GM10847 (cell line): ENCODE data around the gene KPNA3.

Experiments used
- POLR2A ChIP-seq: IDR thresholded peaks from 2 replicates; pipeline ENCODE4 v1.6.1; 2011; ENCODE audit not compliant: insufficient read length; ENCODE audit errors: extremely low read depth

The KPNA3 gene

GRCh38 chr13:49792550-49793324, at the start of gene KPNA3:
KPNA3 (minus strand) TSS chr13:49792682; CDS start chr13:49792506, 176 bp downstream.
- TF ChIP-seq POLR2A = peak; percentile 40

GRCh38 chr13:49841964-49842363, 49.5 kb upstream of the KPNA3 start:
- TF ChIP-seq POLR2A = no peak

- TF ChIP-seq POLR2A = no peak
Observed at GRCh38 chr13:49840675-49841074, 48.2 kb upstream of the KPNA3 start.

GRCh38 chr13:49840266-49840665, 47.8 kb upstream of the KPNA3 start:
- TF ChIP-seq POLR2A = no peak

- no peak for TF ChIP-seq POLR2A
Observed at GRCh38 chr13:49838989-49839388, 46.5 kb upstream of the KPNA3 start.

GRCh38 chr13:49836516-49836915, 44.0 kb upstream of the KPNA3 start:
- no peak for TF ChIP-seq POLR2A

GRCh38 chr13:49833402-49833801, 40.9 kb upstream of the KPNA3 start:
- TF ChIP-seq POLR2A = no peak

- no peak for TF ChIP-seq POLR2A
Observed at GRCh38 chr13:49831455-49831854, 39.0 kb upstream of the KPNA3 start.

GRCh38 chr13:49830721-49831120, 38.2 kb upstream of the KPNA3 start:
- no peak for TF ChIP-seq POLR2A

- no peak for TF ChIP-seq POLR2A
Observed at GRCh38 chr13:49829715-49830114, 37.2 kb upstream of the KPNA3 start.

- no peak for TF ChIP-seq POLR2A
Observed at GRCh38 chr13:49828453-49828852, 36.0 kb upstream of the KPNA3 start.

- no peak for TF ChIP-seq POLR2A
Observed at GRCh38 chr13:49827891-49828290, 35.4 kb upstream of the KPNA3 start.

- no peak for TF ChIP-seq POLR2A
Observed at GRCh38 chr13:49827336-49827735, 34.9 kb upstream of the KPNA3 start.

- TF ChIP-seq POLR2A = no peak
Observed at GRCh38 chr13:49821216-49822009, 28.9 kb upstream of the KPNA3 start.

GRCh38 chr13:49820591-49821215, 28.2 kb upstream of the KPNA3 start:
- TF ChIP-seq POLR2A = no peak
